GM19193 (cell line): ENCODE results near the gene PRDX4.

Experiments
- POLR2A ChIP-seq: IDR thresholded peaks from 4 replicates; pipeline ENCODE4 v1.6.1; 2011; ENCODE audit not compliant: insufficient read depth, insufficient read length; ENCODE audit errors: extremely low read depth

Gene PRDX4

DNA sequence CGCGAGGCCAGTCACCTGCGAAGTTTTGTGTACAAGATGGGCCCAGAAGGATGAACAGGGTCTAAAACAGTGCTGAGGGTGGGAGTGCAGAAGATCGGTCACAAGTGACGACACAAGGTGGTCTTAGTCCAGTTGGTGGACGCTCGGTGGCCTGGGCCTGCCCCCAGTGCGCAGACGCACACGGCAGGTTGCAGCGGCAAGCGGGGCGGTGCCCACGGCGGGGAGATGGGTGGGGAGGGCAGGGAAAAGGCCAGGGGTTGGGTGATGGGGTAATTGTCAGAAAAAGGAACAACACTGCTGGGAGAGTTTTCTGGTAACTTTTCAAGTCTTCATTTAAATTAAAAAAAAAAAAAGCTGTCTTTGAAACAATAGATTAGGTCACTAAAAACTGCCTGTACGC is 1.0 kb upstream of the PRDX4 start:
- no peak for TF ChIP-seq POLR2A

DNA sequence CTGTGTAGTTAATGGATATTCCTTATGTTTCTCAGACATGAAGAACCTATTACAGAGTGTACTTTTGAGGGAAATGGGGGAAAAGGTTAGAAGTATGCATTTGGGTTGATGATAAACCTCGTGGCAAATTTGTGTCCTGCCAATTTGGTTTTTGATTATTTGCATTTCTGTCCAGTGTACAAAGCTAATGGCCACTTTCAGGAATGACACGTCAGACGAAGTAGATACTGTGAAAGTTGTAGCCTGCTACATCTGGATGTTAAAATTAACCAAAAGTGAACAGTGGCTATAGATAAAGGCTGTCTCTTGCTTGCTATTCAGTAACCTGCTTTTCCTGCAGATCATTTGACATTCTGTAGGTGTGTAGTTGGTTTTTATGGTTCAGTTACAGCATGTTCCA is 1.0 kb downstream of the PRDX4 start:
- TF ChIP-seq POLR2A: no peak

DNA sequence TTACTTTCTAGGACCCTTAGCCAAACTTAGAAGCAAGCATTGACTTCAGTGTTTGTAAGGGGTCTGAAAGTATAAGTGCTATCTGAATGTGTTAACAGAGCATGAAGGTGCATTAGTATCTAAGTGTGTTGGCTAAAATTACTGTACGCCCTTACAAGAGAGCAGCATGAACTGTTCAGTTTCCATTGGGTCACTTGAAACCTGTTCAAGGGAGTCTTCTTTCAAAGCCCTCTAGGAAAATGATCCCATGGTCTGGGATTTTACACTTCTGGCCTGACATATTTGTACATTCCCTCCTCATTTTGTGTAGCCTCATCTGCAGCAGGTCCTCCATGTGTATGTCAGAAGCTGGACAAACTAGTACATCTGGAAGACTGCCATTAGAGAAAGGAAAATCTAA is 3.2 kb downstream of the PRDX4 start:
- no peak for TF ChIP-seq POLR2A

- TF ChIP-seq POLR2A: no peak
Observed at GRCh38 chrX:23673108-23673507, 5.8 kb downstream of the PRDX4 start.

DNA sequence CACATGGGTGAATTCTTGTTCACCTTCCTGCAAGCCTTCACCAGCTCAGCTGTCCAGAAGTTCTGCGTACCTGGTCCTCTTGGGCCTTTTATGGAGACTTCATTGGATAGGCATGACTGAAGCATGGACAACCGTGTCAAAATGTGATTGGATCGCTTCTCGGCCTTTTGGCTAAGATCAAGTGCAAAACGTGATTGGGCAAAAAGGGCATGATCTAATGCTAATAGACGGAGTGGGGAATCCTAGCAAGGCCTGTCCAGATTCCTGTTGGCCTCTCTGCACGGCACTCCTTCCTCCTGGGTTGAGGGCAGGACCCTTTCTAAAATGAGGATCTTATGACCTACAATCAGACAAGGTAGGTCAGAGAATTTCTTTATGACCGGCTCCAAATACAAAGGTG is 24.9 kb downstream of the PRDX4 start:
- no peak for TF ChIP-seq POLR2A

DNA sequence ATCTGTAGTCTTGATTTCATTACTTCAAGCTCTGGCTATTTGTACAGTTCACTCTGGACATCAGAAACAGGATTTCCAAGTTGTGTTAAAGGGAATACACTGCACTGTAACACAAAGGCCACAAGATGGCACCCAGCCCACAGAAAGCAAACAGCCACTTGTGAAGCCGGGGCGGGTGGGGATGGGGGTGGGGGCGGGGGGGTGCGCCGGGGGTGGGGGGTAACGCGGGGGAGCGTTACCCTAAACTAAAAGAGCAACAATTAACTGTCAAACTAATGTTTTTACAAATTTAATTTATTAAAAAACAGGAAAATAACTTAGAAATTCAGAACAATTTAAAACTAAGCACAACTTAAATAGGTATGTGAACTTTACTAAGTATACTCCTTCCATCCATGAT is 27.3 kb downstream of the PRDX4 start:
- no peak for TF ChIP-seq POLR2A

GRCh38 chrX:23699636-23700194 is 32.4 kb downstream of the PRDX4 start:
- TF ChIP-seq POLR2A: no peak

DNA sequence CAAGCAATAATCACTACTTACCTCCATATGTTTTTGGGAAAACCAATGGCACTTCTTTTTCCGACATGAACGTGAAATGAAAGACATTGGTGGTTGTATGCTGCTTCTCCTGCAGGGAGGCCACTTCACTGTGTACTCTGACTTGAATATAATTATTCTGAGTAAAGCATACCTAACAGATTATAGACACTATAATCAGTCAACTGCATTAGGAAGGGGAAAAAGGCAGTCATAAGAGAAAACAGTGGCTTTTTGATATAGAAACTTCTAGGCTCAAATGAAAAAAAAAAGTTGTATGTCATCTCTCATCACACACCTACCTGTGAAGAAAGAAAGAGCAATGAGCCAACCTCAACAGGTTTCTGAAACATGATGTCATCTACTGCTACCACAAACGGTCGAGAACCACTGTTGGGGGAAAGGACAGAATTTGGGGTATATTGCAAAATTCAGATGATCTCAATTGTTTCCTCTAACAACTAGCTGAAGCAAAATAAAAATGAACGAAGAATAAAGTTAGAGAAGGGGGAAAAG is 37.4 kb downstream of the PRDX4 start:
- TF ChIP-seq POLR2A: no peak

DNA sequence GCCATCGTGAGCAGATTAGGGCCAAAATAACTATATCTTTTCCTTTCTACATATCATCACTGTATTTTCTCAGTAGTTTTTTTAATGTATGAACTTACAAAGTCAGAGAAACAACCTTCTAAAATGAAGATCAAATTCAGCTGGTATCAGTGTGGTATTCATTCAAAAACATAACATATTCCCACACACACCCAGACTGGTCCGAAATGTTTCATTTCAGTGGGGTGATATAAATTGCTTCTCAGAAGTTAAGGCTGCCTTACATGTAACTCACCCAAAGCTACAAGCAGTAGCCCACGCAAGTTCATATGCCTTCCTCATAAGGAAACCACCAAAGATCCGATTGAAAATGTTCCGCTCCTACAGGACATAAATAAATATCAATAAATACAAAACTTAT is 37.9 kb downstream of the PRDX4 start:
- TF ChIP-seq POLR2A: no peak

DNA sequence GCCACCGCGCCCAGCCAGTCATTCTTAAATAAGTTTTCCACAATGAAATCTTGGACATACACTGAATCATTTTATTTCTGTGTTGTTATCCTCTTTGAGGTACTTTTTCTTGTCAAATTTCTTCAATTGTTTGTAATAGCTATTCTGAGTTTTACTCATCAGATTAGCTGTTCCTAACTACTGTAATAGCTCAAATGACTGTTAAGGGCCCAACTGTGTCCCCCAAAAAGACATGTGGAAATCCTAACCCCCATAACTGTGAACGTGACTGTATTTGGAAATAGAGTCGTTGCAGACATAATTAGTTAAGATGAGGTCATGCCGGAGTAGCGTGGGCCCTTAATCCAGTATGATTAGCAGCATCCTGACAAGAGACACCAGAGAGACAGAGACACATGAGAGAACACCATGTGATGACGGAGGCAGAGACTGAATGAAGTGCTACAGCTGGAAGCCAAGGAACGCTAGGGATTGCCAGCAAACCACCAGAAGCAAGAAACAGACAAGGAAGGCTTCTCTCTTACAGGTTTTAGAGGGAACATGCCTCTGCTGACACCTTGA is 52.9 kb downstream of the PRDX4 start:
- TF ChIP-seq POLR2A: no peak

GRCh38 chrX:23726191-23726590 is 58.9 kb downstream of the PRDX4 start:
- no peak for TF ChIP-seq POLR2A

DNA sequence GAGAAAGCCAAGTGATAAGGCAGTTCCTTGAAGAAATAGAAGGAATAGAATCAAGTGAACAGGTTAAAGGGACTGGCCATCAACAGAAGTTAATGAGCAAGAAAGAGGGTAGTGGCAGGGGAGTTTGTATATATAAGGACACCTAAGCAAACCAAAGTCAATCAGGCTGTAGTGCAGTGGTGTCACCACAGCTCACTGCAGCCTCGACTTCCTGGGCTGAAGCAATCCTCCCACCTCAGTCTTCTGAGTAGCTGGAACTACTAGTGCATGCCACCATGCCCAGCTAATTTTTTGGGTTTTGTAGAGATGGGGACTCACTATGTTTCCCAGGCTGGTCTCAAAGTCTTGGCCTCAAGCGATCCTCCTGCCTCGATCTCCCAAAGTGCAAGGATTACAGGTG is 59.9 kb downstream of the PRDX4 start:
- no peak for TF ChIP-seq POLR2A

- TF ChIP-seq POLR2A: no peak
Observed at GRCh38 chrX:23729214-23729613, 61.9 kb downstream of the PRDX4 start.

GRCh38 chrX:23731951-23732350 is 64.7 kb downstream of the PRDX4 start:
- no peak for TF ChIP-seq POLR2A

GRCh38 chrX:23732704-23733103 is 65.4 kb downstream of the PRDX4 start:
- no peak for TF ChIP-seq POLR2A
